ENCODE data around the gene USF3.
"Not testable (repeated sequence)": the region's sequence is repeated elsewhere in the genome, so short reads cannot be mapped to it uniquely, and the experiment has no call there.

Gene USF3

DNA sequence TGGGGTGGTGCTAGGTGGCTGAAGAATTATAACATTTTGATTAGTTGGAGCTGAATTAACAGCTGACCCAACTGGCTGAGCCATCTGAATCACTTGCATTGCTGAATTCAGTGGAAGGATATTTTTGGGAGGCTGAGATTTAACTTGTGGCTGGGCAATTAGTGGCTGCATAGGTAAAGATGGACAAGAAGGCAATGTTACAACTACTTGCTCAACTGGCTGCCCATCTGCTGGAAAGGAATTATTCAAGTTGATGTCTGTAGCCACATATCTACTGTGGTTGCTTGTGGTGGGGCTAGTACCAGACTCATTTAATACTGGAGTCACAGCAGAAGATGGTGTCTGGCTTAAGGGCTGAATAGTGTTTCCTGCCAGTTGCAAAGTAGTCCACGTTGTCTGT is 36.4 kb downstream of the USF3 start:
- Histone ChIP-seq H3K4me1 (no peaks in the 10 kb centered on the region), H3K36me3 (replicated peaks) (peaks cover 5% of the 10 kb centered on the region), H3K9me3 (no peaks in the 10 kb centered on the region), H3K4me3 (no peak overlapping the region), H3K27me3 (ENCODE audit: low read depth) (no peaks in the 10 kb centered on the region)
- in situ Hi-C loops (cut with MboI; ENCODE audit: low sequenced_read_pairs) = no loop called here
- no peak for DNase-seq (ENCODE audit: low spot score in 2 of 2)

DNA sequence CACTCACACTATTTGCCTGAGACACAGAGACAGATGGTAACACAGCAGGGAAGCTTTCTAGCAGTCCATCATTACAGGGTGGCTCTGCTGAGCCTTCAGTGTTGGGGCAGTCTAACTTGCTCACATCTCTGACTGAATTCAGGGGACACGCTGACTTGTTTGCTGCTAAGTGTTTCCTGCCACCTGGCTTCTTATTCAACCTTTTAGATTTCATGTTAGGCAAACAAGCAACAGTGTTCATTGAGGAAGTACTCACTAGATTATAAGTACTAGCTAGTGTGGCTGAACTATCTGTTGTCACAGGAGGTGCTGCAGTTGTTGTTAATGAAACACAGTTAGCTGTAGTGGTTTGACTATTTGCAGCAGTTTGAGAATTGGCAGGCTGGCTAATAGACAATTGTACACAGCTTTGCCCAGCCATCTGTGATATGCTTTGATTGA is 37.3 kb downstream of the USF3 start:
- Histone ChIP-seq H3K4me3 (no peak overlapping the region), H3K36me3 (replicated peaks) (peaks cover 5% of the 10 kb centered on the region), H3K9me3 (no peaks in the 10 kb centered on the region), H3K4me1 (no peaks in the 10 kb centered on the region), H3K27me3 (ENCODE audit: low read depth) (no peaks in the 10 kb centered on the region)
- in situ Hi-C loops (cut with MboI; ENCODE audit: low sequenced_read_pairs) = no loop called here
- DNase-seq (ENCODE audit: low spot score in 2 of 2) = no peak

DNA sequence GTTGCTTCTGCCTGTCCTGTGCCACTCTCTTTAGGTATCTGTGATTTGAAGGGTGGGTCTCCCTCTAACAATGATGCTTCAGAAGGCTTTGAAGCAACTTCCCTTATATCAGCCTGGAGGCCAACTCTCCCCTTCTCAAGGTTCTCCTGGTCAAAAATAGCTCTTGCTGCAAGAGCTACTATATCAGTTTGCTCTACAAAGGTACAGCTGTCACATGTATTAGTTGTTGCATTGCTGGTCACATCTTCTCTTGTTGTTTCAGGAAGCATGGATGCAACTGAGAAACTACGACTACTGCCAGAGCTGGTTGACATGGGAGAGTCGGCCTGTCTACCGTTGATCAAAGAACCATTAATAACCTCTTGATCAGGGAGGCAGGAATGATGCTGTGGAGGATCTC is 38.3 kb downstream of the USF3 start:
- no peak overlapping the region for H3K4me3 ChIP-seq
- no peaks in the 10 kb centered on the region for H3K9me3 ChIP-seq
- H3K4me1 ChIP-seq = no peaks in the 10 kb centered on the region
- H3K27me3 ChIP-seq (ENCODE audit: low read depth) = no peaks in the 10 kb centered on the region
- peaks cover 5% of the 10 kb centered on the region for H3K36me3 ChIP-seq (replicated peaks)
- in situ Hi-C loops (cut with MboI; ENCODE audit: low sequenced_read_pairs) = no loop called here
- no peak for DNase-seq (ENCODE audit: low spot score in 2 of 2)

DNA sequence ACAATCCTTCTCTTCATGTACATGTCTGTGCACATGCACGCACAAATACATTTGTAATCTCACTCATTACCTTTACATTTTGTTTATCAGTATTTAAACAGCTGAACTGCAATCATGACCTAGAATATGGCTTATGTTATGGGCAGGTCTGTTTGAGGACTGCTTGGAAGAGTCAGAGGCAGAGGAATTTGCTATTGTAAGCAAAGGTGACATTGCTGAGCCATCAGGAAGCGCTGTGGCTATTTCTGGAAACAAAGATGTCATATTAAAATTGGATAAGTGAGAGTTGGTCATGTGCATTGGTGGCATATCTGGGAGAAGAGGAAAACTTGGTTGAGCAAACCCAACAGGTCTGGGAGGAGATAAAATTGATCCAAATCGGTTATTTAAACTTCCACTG is 41.6 kb downstream of the USF3 start:
- H3K4me3 ChIP-seq = no peak overlapping the region
- no peaks in the 10 kb centered on the region for H3K36me3 ChIP-seq (replicated peaks)
- no peaks in the 10 kb centered on the region for H3K27me3 ChIP-seq (ENCODE audit: low read depth)
- H3K9me3 ChIP-seq = no peaks in the 10 kb centered on the region
- no peaks in the 10 kb centered on the region for H3K4me1 ChIP-seq
- in situ Hi-C loops (cut with MboI; ENCODE audit: low sequenced_read_pairs) = no loop called here
- DNase-seq (ENCODE audit: low spot score in 2 of 2) = no peak

DNA sequence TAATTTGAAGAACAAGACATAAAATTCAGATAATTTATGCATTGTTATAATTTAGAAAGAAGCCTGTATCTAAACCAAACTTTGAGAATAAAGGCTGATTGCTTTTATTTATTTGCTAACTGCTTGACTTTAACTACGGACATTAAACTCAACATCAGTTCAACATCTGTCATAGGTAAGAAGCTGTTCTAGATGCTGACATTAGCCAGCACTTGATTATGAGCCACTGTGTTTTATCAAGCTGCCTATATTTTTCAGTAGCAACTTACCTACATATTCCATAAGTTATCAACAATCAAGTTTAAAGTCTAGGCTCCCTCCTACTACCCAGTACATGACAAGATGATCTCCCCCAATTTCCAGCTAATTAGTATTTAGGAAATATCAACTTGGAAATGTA is 42.1 kb downstream of the USF3 start:
- Histone ChIP-seq H3K4me1 (no peaks in the 10 kb centered on the region), H3K9me3 (no peaks in the 10 kb centered on the region), H3K36me3 (replicated peaks) (no peaks in the 10 kb centered on the region), H3K4me3 (no peak overlapping the region), H3K27me3 (ENCODE audit: low read depth) (no peaks in the 10 kb centered on the region)
- in situ Hi-C loops (cut with MboI; ENCODE audit: low sequenced_read_pairs) = no loop called here
- no peak for DNase-seq (ENCODE audit: low spot score in 2 of 2)

DNA sequence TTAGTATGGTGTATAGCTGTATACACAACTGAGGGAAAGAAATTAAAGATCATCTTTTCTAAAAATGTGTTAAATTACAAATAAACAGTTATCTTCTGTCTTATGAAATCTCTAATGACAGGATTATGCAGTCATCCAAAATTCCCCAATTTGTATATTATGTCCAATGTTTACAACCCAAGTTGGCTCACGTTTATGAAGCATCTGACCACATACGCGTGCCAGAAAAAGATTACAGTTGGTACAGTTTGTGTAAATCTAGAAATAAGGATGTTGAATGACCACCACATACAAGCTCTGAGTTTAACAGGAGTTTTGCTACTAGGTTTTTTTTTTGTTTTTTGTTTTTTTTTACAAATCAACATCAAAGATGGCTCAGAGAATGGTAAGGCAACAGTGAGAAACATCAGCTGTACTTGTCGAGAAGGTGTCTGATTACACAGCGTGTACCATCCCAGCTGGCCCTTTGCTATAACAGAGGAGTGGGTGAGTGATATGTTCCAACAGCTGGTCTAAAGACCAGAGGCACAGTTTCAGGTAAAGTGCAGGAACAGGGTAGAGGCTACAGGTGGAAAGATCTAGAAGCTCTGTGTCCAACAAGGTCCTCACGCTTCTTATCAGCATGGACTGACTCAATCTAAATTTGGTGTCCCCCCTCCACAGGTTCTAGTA is 47.1 kb downstream of the USF3 start:
- no peak for DNase-seq (ENCODE audit: low spot score in 2 of 2)
- in situ Hi-C loops (cut with MboI; ENCODE audit: low sequenced_read_pairs) = no loop called here
- H3K4me1 ChIP-seq = no peaks in the 10 kb centered on the region; the same call in 1 of the 2 replicates

DNA sequence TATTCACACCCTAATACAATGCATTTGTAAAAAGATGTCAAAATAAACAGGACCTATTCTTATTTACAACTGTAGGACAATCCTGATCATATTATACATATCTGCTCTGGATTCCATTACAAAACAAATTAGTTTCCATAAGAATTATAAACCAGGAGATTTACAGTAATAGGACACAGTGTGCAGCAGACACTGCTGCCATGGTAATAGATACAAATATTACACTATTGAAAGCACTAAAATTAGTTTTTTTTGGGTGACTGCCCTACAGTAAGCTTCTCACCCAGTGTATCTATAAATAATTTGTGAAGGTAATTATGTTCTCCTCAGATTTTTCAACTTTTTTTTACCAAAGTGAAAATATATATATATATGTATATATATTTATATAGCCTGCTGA is 47.9 kb downstream of the USF3 start:
- no peak overlapping the region for H3K4me3 ChIP-seq
- in situ Hi-C loops (cut with MboI; ENCODE audit: low sequenced_read_pairs) = no loop called here
- no peaks in the 10 kb centered on the region for H3K36me3 ChIP-seq (replicated peaks)
- no peaks in the 10 kb centered on the region; the same call in 1 of the 2 replicates for H3K4me1 ChIP-seq
- peaks cover 7% of the 10 kb centered on the region for H3K9me3 ChIP-seq
- no peak for DNase-seq (ENCODE audit: low spot score in 2 of 2)
- H3K27me3 ChIP-seq (ENCODE audit: low read depth) = no peaks in the 10 kb centered on the region

More for the DNA sequence above, 47.1 kb downstream of the USF3 start:
- Histone ChIP-seq H3K9me3 (peaks cover 7% of the 10 kb centered on the region), H3K4me3 (no peak overlapping the region), H3K27me3 (ENCODE audit: low read depth) (no peaks in the 10 kb centered on the region), H3K36me3 (replicated peaks) (no peaks in the 10 kb centered on the region)

DNA sequence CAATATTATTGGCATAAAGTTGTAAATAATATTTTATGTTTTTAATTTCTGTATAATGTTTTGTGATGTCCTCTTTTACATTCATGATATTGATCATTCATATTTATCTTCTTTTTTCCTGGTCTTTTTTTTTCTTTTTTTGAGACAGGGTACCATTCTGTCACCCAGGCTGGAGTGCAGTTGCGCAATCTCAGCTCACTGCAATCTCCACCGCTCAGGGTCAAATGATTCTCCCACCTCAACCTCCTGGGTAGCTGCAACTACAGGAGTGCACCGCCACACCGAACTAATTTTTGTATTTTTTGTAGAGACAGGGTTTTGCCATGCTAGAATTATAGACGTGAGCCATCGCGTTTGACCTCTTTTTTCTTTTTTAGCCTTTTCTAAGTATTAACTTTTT is 52.9 kb downstream of the USF3 start:
- no peak for DNase-seq (ENCODE audit: low spot score in 2 of 2)
- in situ Hi-C loops (cut with MboI; ENCODE audit: low sequenced_read_pairs) = no loop called here
- Histone ChIP-seq H3K9me3 (peaks cover 7% of the 10 kb centered on the region), H3K4me1 (no peaks in the 10 kb centered on the region; the same call in 1 of the 2 replicates), H3K27me3 (ENCODE audit: low read depth) (no peaks in the 10 kb centered on the region), H3K4me3 (no peak overlapping the region), H3K36me3 (replicated peaks) (no peaks in the 10 kb centered on the region)

DNA sequence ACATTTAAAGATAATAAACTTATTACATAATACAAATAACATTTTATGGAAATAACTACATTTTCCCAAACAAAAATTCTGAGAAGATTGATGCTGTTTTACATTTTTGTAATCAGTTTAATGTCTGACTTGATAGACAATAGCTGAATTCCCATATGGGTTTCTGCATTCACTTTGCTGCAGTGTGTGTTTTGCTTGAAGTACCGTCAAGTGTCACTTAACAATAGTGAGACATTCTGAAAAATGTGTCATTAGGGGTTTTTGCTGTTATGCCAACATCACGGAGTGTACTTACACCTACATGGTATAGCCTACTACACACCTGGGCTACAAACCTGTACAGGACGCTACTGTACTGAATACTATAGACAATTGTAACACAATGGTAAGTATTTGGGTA is 57.5 kb downstream of the USF3 start:
- no peaks in the 10 kb centered on the region for H3K27me3 ChIP-seq (ENCODE audit: low read depth)
- H3K36me3 ChIP-seq (replicated peaks) = no peaks in the 10 kb centered on the region
- H3K9me3 ChIP-seq = no peaks in the 10 kb centered on the region; the same call in 1 of the 2 replicates
- H3K4me1 ChIP-seq = no peaks in the 10 kb centered on the region
- no peak overlapping the region for H3K4me3 ChIP-seq
- in situ Hi-C loops (cut with MboI; ENCODE audit: low sequenced_read_pairs) = loop anchor here (10.0 kb wide), 1 partner anchor 584 kb away; no protein-coding TSS in a partner anchor
- no peak for DNase-seq (ENCODE audit: low spot score in 2 of 2)

DNA sequence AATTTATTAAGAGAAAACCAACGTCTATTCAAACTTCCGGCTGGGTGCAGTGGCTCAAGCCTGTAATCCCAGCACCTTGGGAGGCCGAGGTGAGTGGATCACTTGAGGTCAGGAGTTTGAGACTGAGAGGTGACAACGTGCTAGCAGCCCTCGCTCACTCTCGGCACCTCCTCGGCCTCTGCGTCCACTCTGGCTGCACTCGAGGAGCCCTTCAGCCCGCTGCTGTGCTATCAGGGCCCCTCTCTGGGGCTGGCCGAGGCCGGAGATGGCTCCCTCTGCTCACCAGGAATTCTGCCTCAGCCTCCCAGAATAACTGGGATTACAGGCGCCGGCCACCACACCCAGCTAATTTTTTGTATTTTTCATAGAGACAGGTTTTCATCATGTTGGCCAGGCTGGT is 58.7 kb downstream of the USF3 start:
- H3K9me3 ChIP-seq = no peaks in the 10 kb centered on the region; the same call in 1 of the 2 replicates
- in situ Hi-C loops (cut with MboI; ENCODE audit: low sequenced_read_pairs) = loop anchor here (10.0 kb wide), 1 partner anchor 583 kb away; no protein-coding TSS in a partner anchor
- no peaks in the 10 kb centered on the region for H3K36me3 ChIP-seq (replicated peaks)
- no peaks in the 10 kb centered on the region for H3K4me1 ChIP-seq
- no peaks in the 10 kb centered on the region for H3K27me3 ChIP-seq (ENCODE audit: low read depth)
- no peak for DNase-seq (ENCODE audit: low spot score in 2 of 2)
- H3K4me3 ChIP-seq = no peak overlapping the region

DNA sequence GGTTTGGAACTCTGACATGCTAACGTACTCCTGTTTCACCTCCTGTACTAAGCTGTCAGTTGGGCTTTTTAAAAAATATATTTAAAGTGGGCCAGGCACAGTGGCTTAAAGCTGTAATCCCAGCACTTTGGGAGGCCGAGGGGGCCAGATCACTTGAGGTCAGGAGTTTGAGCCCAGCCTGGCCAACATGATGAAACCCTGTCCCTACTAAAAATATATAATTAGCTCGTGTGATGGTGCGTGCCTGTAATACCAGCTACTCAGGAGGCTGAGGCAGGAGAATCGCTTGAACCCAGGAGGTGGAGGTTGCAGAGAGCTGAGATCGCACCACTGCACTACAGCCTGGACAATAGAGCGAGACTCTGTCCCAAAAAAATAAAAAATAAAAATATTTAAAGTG is 60.4 kb downstream of the USF3 start:
- in situ Hi-C loops (cut with MboI; ENCODE audit: low sequenced_read_pairs) = loop anchor here (10.0 kb wide), 1 partner anchor 581 kb away; no protein-coding TSS in a partner anchor
- H3K27me3 ChIP-seq (ENCODE audit: low read depth); H3K4me3 ChIP-seq; H3K36me3 ChIP-seq (replicated peaks); H3K4me1 ChIP-seq; H3K9me3 ChIP-seq; DNase-seq (ENCODE audit: low spot score in 2 of 2): not testable (repeated sequence)

DNA sequence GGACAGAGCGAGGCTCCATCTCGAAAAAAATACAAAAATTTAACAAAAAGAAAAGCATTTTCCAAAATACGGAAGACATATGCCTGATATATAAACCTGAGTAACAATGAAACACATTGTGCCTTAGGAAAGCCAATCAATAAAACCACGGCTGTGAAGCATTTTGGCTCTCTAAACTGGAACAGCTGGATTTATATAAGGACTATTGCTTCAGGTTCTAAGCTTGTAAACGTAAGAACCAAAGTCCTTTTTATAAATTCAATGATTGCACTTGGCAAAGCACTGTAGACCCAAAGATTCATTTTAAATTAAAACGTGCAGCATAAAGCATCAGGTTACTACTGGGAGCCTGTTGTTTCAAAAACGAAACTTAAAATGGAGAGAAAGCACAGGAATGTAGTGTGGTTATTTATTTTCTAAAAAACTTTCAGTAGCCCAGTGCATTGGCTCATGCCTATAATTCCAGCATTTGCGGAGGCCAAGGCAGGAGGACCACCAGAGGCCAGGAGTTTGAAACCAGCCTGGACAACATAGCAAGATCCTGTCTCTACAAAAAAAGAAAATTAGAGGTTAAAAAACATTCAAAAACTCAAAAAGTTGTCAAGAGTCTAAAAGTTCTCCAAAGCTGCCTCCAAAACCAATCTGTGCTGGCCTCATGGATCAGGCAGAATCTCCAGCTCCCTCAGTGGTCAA is 61.5 kb downstream of the USF3 start:
- in situ Hi-C loops (cut with MboI; ENCODE audit: low sequenced_read_pairs) = loop anchor here (10.0 kb wide), 1 partner anchor 580 kb away; no protein-coding TSS in a partner anchor
- no peaks in the 10 kb centered on the region for H3K27me3 ChIP-seq (ENCODE audit: low read depth)
- no peaks in the 10 kb centered on the region for H3K36me3 ChIP-seq (replicated peaks)
- DNase-seq (ENCODE audit: low spot score in 2 of 2) = no peak
- H3K9me3 ChIP-seq = no peaks in the 10 kb centered on the region; the same call in 1 of the 2 replicates
- no peaks in the 10 kb centered on the region for H3K4me1 ChIP-seq
- H3K4me3 ChIP-seq = no peak overlapping the region

DNA sequence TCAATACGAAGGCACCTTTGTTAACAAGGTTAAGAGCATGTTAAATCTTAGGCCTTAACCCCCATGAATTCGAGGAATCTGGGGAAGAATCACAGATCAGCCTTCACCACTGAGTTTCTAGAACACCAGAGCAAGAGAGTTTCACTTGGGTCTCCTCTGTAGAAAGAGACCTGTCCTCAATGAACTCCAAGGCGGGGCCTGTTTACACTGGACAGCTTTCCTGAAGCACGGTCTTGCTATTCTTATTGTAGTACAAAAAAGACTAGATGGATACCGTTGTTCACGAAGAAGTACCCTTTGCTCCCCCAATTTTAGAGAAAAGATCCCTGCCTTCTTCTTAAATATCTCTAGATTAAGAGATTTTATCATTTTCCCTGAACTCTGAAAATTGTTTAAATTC is 64.9 kb downstream of the USF3 start:
- H3K4me1 ChIP-seq = peaks cover 3% of the 10 kb centered on the region; the same call in 1 of the 2 replicates
- no peak overlapping the region for H3K4me3 ChIP-seq
- no peaks in the 10 kb centered on the region for H3K9me3 ChIP-seq
- in situ Hi-C loops (cut with MboI; ENCODE audit: low sequenced_read_pairs) = loop anchor here (10.0 kb wide), 1 partner anchor 577 kb away; no protein-coding TSS in a partner anchor
- no peaks in the 10 kb centered on the region for H3K27me3 ChIP-seq (ENCODE audit: low read depth)
- no peaks in the 10 kb centered on the region for H3K36me3 ChIP-seq (replicated peaks)
- no peak for DNase-seq (ENCODE audit: low spot score in 2 of 2)

DNA sequence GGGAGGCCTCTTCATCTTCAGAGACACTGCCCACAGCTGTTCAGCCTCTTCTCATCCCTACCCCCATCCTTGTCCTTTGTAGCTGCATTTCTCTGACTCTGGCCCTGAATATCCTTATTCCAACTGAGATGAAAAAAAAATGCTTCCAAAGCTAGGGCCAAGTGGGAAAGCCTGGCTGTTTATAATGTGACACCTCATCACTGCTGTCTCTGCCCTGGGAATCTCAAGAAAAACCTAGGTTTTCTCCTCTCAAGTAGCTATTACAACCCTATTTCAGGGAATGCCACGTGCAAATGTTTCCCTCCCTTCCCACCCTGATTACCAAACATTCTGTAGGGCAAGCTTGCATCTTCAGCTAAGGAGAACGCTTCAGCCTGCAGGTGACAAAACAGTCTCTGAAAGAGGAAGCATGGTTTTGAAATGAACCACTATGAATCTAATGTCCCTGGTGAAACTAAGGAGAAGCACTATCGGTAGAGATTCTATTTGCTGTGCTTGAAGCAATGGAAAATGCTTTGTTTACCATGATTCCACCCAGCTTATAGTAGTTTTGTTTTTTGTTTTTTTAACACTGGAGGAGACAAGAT is 65.4 kb downstream of the USF3 start:
- no peak for DNase-seq (ENCODE audit: low spot score in 2 of 2)
- H3K4me1 ChIP-seq = peaks cover 3% of the 10 kb centered on the region; the same call in 1 of the 2 replicates
- in situ Hi-C loops (cut with MboI; ENCODE audit: low sequenced_read_pairs) = loop anchor here (10.0 kb wide), 1 partner anchor 576 kb away; no protein-coding TSS in a partner anchor
- no peak overlapping the region for H3K4me3 ChIP-seq
- no peaks in the 10 kb centered on the region for H3K27me3 ChIP-seq (ENCODE audit: low read depth)
- no peaks in the 10 kb centered on the region for H3K9me3 ChIP-seq
- H3K36me3 ChIP-seq (replicated peaks) = no peaks in the 10 kb centered on the region
